Measurements from ENCODE around the gene FAS. TPM values are rescaled to one million over a fixed set of nuclear protein-coding genes. Genes with fewer than 3 reads are reported as not detected.

FAS gene
- total RNA-seq, 1 donor from 2014 or later, result 36.1 TPM

DNA sequence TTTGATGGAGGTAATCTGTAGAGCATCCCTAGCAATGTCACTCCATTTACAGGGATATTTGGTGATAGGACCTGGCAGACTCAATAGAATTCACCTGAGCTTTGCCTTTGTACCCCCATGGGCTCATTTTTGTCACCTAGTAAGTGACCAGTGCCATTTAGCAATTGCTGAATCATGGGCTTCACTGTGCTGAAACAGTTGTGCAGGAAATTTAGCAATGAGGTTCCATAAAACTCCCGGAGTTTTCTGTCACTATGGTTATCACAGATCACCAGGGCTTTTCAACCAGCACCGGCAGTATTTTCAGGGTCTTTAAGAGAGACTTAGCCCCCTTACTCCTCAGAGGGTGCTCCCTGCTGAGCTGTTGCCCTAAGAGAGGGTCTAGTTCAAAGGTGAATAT lies 40.2 kb downstream of the FAS start:
- DNase-seq (ENCODE audit: low read depth) (no peak), FAIRE-seq (no peak)
- H3K27me3 ChIP-seq (ENCODE audit: control insufficient read depth, insufficient read depth, low read length), result no peaks in the 10 kb centered on the region
- H3K4me3 ChIP-seq (ENCODE audit: low read depth, low read length), result no peak overlapping the region
- H3K36me3 ChIP-seq (ENCODE audit: control insufficient read depth, insufficient read depth, low read length), result no peaks in the 10 kb centered on the region
- TF ChIP-seq, protein P1, sequence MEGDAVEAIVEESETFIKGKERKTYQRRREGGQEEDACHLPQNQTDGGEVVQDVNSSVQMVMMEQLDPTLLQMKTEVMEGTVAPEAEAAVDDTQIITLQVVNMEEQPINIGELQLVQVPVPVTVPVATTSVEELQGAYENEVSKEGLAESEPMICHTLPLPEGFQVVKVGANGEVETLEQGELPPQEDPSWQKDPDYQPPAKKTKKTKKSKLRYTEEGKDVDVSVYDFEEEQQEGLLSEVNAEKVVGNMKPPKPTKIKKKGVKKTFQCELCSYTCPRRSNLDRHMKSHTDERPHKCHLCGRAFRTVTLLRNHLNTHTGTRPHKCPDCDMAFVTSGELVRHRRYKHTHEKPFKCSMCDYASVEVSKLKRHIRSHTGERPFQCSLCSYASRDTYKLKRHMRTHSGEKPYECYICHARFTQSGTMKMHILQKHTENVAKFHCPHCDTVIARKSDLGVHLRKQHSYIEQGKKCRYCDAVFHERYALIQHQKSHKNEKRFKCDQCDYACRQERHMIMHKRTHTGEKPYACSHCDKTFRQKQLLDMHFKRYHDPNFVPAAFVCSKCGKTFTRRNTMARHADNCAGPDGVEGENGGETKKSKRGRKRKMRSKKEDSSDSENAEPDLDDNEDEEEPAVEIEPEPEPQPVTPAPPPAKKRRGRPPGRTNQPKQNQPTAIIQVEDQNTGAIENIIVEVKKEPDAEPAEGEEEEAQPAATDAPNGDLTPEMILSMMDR (IDR thresholded peaks at IDR 0.05; ENCODE audit: insufficient read depth, low read length, severe bottlenecking), result no peak

DNA sequence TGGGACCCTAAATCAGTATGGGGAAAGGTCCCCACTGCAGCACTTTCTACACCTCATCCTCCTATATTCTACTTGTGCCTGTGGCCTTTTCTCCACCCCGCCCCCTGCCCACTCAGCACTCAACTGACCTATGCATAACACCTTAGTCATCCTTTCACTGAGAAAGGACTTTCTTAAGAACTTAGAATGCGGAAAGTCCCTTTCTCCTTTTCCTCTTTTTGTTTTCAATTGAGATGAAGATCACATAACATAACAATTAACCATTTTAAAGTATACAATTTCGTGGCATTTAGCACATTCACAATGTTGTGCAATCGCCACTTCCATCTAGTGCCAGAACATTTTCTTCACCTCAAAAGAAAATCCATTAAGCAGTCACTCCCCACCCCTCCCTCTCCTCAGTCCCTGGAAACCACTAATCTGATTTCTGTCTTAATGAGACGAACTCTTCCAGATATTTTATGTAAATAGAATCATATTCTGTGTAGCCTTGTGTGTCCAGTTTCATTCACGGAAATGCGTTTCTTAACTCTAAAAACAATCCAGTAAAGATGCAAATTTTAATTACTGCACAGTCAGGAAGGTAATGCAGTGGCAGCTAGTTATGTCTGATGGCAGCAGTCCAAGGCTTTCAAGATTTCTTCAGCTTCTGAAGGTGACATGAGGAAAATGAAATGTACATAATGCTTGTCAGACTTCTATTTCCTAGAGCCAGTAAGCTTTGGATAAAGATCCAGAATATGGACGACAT lies 41.7 kb downstream of the FAS start:
- Histone ChIP-seq H3K36me3 (ENCODE audit: control insufficient read depth, insufficient read depth, low read length) (no peaks in the 10 kb centered on the region), H3K4me3 (ENCODE audit: low read depth, low read length) (no peak overlapping the region), H3K27me3 (ENCODE audit: control insufficient read depth, insufficient read depth, low read length) (no peaks in the 10 kb centered on the region)
- TF ChIP-seq, protein P1 (IDR thresholded peaks at IDR 0.05; ENCODE audit: insufficient read depth, low read length, severe bottlenecking), result no peak
- FAIRE-seq (no peak), DNase-seq (ENCODE audit: low read depth) (peak; percentile 98)

DNA sequence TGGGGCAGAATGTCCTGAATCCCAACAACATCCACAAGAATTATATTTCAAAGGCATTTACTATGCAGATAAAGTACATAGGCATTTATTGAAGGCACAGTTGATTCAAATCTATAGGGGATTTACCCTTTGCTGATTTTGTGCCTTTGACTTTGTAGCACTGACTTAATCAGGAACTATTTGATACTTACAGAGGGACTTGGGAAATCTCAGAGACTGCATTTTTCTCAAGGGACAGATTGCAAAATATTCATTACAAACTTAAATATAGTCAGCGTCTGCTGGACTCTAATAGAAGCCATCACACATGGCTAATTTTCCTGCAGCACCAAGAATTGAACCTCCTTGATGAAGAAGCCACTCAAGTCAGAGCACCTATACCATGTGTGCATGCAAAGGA lies 44.9 kb downstream of the FAS start:
- Histone ChIP-seq H3K27me3 (ENCODE audit: control insufficient read depth, insufficient read depth, low read length) (no peaks in the 10 kb centered on the region), H3K4me3 (ENCODE audit: low read depth, low read length) (no peak overlapping the region), H3K36me3 (ENCODE audit: control insufficient read depth, insufficient read depth, low read length) (no peaks in the 10 kb centered on the region)
- DNase-seq (ENCODE audit: low read depth) (no peak), FAIRE-seq (no peak)
- TF ChIP-seq, protein P1 (IDR thresholded peaks at IDR 0.05; ENCODE audit: insufficient read depth, low read length, severe bottlenecking), result no peak

DNA sequence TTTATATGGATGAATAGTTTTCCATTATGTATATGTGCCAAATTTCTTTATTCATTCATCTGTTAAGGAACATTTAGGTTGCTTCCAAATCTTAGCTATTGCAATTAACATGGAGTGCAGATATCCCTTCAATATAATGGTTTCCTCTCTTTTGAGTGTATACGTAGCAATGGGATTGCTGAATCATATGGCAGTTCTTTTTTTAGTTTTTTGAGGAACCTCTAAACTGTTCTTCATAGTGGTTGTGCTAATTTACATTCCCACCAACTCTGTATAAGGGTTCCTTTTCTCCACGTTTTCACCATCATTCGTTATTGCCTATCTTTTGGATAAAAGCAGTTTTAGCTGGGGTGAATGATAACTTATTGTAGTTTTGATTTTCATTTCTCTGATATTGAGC lies 46.5 kb downstream of the FAS start:
- DNase-seq (ENCODE audit: low read depth) (no peak), FAIRE-seq (no peak)
- Histone ChIP-seq H3K36me3 (ENCODE audit: control insufficient read depth, insufficient read depth, low read length) (no peaks in the 10 kb centered on the region), H3K4me3 (ENCODE audit: low read depth, low read length) (no peak overlapping the region), H3K27me3 (ENCODE audit: control insufficient read depth, insufficient read depth, low read length) (no peaks in the 10 kb centered on the region)
- TF ChIP-seq, protein P1 (IDR thresholded peaks at IDR 0.05; ENCODE audit: insufficient read depth, low read length, severe bottlenecking), result no peak

DNA sequence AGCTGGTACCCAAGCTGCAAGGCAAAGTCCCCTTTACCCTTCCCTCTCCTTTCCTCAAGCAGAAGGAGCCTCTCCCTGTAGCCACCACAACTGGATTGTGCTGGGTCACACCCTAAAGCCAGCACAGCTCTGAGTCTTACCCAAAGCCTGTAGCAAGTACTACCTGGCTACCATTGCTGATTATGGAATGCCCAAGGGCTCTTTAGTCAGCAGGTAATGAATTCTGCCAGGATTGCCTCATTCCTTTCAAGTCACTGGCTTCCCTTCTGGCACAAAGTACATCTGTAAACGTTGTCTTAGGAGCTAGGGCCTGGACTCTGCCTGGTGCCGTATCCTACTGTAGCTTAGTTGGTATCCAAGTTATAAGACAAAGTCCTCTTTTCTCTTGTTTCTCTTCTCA lies 52.0 kb downstream of the FAS start:
- peak; percentile 100 for FAIRE-seq
- H3K27me3 ChIP-seq (ENCODE audit: control insufficient read depth, insufficient read depth, low read length), result no peaks in the 10 kb centered on the region
- DNase-seq (ENCODE audit: low read depth), result peak; percentile 98
- TF ChIP-seq, protein P1 (IDR thresholded peaks at IDR 0.05; ENCODE audit: insufficient read depth, low read length, severe bottlenecking), result no peak
- H3K36me3 ChIP-seq (ENCODE audit: control insufficient read depth, insufficient read depth, low read length), result no peaks in the 10 kb centered on the region
- no peak overlapping the region for H3K4me3 ChIP-seq (ENCODE audit: low read depth, low read length)

DNA sequence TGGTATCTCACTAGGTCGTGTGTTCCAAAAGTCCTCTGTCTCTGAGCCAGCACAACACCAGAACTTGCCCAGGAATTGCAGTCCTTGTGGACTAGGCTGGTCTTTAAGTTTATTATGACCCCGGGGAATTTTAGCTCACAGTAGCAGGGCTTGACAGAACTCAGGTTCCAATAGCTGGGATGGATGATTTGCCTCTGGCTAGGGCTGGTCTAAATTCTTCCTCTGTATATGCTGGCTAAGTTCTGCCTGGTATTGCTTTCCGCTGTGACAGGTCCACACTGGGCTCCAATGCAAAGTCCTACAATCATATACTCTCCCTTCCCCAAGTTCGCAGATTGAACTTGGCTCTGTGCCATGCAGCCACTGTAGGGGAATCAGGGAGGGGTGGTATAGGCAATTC lies 52.5 kb downstream of the FAS start:
- FAIRE-seq (peak; percentile 36), DNase-seq (ENCODE audit: low read depth) (no peak)
- no peaks in the 10 kb centered on the region for H3K36me3 ChIP-seq (ENCODE audit: control insufficient read depth, insufficient read depth, low read length)
- TF ChIP-seq, protein P1 (IDR thresholded peaks at IDR 0.05; ENCODE audit: insufficient read depth, low read length, severe bottlenecking), result no peak
- no peak overlapping the region for H3K4me3 ChIP-seq (ENCODE audit: low read depth, low read length)
- H3K27me3 ChIP-seq (ENCODE audit: control insufficient read depth, insufficient read depth, low read length), result no peaks in the 10 kb centered on the region
